GM23248 (cell line): ENCODE data around the gene ING1.

Source experiments
- EZH2 ChIP-seq: fragments of 200-600 bp; sonication (generic); IDR thresholded peaks from 2 replicates; pipeline ENCODE4 v1.6.1; 2018; ENCODE audit warnings: antibody characterized with exemption, mild to moderate bottlenecking; ENCODE audit not compliant: insufficient read depth, poor library complexity, severe bottlenecking
- EZH2phosphoT487 ChIP-seq: fragments of 200-600 bp; sonication (generic); IDR thresholded peaks from 2 replicates; pipeline ENCODE4 v1.6.1; 2018; ENCODE audit warnings: antibody characterized with exemption, moderate library complexity, mild to moderate bottlenecking, low read depth; ENCODE audit not compliant: insufficient read depth

DNA sequence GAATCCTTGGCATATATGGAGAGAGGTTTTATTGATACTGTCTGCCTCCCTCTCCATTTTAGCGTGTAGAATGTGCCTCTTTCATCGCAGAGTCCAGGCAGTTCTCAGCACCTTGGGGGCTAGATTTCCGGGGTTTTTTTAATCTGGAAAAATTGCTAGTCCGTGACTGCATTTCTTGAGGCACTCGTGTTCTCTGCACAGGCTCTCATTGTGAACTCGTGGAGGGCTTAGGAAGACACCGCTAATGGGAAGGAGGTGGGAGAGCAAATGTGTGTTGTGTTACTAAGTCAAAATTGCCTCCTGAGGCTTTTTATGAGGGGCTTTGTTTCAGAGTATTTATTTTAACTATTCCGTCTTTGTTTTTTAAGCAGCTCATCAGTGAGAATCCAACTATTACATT, 10.1 kb downstream of the ING1 start:
- TF ChIP-seq EZH2 (no peak), EZH2phosphoT487 (no peak)
